Measurements from ENCODE around the gene LIPT1.
"Not testable (repeated sequence)": the region's sequence is repeated elsewhere in the genome, so short reads cannot be mapped to it uniquely, and the experiment has no call there.

Gene LIPT1

DNA sequence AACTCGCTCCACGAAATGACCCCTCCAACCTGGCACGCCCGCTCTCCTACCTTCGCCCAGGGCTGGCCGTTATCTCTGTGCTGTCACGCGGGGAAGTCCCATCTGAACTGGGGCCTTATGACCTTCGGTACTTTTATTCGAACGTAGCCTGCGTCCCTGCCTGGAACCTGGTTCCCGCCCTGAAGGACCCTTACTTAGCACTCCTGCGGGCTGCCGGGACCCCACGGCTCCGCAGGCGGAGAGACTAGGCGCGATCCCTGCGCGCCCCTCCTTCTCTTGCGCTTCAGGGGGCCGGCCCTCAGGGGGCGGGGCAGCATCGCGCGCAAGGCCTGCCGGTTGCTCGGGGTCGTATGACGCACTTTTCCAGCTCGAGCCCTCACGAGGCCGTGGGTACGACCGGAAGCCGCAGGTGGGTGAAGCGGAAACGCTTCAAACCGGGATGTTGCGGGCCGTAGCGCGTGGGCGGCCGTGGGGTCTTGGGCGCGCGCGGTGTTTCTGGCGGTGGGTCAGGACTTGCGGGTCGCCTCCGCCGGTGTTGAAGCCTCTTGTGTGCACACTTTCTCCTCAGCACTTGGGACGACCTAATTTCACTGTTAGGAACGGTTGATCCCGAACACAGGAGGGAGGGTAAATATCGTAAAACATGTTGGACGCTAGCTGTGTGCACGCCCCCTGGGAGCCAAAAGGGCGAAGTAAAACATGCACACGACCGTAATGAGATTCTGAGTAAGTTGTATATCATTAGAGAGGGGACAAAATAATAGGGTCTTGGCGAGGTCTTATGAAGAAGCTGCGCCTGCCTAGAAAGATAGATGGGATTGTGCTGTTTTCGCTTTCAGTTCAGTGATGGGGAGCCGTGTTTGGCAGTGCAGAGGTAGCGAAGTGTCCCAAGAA lies at the start of gene LIPT1, which contains the start of gene TSGA10:
LIPT1 (plus strand) TSS at position 325 of the 894 bp plus-strand sequence. CDS start 6,991 bp downstream, outside the sequence.
TSGA10 (minus strand) TSS at position 300 of the 894 bp plus-strand sequence. CDS start 45,503 bp downstream, outside the sequence.
- peak; percentile 80 for DNase-seq (ENCODE audit: low read depth)

DNA sequence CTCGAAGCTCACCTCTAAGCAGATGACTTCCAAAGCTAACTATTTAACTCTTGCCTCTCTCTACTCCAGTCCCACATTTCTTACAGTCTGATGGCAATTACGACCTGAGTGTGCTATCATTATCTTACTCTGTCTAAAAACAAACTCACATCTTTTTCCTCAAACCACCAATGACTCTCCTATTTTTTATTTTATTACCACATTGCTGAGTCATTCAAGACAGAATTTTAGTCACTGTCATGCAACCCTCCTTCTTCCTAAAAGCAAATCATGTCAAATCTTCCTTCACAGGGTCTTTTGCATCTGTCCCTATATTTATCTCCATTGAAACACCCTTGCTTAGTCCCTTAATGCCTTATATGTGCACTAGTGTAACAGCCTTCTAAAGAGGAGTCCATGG lies 47.9 kb upstream of the LIPT1 start:
- no peak for DNase-seq (ENCODE audit: low read depth)

DNA sequence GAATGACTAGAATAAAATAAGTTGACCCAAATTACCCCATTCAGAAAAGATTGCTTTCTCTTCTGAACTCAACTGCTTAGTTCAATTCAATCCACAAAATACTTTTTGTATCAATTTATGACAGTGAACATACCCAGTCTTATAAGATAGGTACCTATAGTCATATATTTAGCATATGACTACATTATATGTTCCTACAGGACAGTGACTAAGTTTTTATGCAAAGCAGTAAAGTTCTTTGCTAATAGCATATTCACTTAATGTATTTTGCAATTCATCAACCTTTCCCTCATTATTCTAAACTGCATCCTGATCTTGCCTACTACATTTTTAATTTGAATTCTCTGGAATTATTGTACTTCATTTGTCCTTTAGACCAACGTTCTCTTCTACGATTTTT lies 43.5 kb upstream of the LIPT1 start:
- no peak for DNase-seq (ENCODE audit: low read depth)

DNA sequence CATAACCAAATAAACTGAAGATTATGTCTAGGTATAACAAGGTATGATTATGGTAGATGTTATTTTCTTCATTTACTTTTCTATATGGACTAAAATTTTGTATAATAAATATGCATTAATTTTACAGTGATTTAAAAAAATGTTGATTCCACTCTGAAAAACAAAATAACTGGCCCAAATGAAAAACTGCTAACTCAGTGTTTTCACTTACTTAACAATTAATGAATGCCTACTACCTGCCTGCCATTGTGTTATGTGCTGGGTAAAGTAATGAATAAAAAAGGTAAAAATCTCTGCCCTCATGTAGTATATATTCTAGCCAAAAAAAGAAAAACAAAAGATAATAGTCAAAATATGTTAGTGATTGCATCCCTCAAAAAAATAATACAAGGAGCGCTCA lies 42.8 kb upstream of the LIPT1 start:
- DNase-seq (ENCODE audit: low read depth): no peak

DNA sequence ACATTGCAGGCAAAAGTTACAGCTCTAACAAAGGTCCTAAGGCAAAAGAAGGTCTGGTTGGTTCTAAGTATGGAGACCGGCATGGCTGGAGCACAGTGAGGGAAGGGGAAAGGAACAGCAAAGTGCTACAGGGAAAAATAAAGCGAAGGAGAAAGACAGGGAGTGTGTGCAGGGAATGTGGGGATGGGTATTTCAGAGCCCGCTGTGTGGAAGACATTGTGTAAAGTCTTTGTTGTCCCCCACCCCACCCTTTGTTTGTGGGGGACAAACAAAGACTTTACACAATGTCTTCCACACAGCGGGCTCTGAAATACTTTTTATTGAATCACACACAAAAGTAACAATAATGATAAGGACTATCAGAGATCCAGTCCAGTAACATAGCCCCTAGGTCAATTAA lies 42.1 kb upstream of the LIPT1 start:
- no peak for DNase-seq (ENCODE audit: low read depth)

DNA sequence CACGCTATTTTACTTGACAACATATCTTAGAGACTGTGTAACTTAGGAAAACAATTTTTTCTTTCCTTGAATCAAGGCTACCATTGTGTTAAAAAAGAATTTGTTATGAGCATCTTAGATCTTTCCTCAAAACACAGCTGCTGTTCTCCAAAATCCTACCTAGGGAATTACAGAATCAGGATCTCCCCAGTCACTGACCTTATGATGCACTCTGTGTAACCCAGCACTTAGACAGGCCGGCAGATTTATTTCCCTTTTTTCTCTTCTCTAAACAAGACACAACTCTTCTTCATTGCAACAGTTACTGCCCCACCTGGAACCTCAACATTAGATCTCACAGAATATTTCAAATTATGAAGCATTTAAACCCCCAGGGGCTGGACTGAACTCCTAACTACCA lies 26.8 kb upstream of the LIPT1 start:
- no peak for DNase-seq (ENCODE audit: low read depth)

DNA sequence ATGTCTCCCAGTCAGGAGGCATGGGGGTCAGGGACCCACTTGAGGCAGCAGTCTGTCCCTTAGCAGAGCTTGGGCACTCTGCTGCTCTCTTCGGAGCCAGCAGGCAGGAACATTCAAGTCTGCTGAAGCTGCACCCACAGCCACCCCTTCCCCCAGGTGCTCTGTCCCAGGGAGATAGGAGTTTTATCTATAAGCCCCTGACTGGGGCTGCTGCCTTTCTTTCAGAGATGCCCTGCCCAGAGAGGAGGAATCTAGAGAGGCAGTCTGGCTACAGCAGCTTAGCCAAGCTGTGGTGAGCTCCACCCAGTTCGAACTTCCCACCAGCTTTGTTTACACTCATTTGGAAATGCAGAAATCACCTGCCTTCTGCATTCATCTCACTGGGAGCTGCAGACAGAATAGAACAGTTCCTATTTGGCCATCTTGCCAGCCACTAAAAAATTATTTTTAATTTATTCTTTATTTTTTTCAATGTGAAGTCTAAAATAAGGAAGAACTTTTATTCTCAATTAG lies 19.7 kb upstream of the LIPT1 start:
- not testable (repeated sequence) for DNase-seq (ENCODE audit: low read depth)

DNA sequence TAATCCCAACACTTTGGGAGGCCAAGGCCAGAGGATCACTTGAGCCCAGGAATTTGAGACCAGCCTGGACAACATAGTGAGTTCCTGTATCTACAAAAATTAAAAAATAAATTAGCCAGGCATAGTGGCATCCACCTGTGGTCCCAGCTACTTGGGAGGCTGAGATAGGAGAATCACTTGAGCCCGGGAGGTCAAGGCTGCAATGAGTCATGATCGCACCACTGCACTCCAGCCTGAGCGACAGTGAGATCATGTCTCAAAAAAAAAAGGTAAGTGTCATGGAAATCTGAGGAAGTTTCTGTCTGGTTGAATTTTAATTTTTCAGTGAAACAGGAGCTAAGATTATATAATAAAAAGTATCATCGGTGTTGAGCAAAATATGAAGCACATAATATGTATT lies 15.8 kb upstream of the LIPT1 start:
- no peak for DNase-seq (ENCODE audit: low read depth)

DNA sequence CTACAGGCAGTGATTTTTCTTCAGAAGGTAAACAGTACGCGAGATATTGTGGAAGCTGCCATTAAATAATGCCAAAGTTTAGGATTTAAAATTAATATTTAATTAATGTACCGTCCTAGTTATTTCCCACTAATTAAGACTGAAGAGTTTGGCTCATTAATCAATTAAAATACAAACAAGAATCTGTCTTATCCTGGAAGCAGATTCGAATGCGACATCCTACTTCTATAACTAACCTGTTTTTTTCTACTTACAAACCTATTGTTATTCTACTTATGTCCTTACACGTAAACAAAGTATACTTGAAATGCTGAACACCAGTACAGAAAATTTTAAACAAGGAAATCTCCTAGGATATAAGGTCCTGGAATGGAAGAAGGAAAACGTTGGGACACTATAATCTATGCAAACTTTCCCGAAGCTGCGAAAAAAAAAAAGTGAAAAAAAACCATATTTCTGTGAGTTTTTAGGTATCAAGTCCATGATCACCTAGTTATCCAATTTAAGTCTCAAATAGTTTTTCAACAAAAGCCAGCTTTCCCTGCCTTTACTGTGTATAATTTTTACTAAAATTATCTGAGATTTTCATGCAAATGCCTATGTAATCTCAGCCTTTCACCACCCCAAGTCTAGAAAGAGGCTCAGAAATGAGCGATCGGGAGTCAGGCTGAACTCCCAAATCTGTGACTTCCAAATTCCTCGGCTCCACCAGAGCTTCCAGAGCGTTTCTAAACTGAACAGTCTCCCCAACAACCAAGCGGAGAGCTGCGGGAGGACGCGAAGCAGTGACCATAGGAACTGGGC lies 14.5 kb upstream of the LIPT1 start:
- no peak for DNase-seq (ENCODE audit: low read depth)

DNA sequence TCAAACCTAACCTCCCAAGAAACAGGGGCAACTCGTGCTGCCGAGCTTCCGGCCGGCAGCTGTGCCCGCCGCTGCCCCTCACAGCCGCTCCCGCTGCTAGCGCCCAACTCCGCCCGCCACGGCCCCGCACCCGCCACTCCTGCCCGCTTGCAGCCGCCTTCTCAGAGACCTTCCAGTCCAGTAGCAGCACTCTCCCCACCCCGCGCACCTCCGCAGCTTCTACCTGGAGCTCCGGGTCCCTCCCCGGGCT lies 14.0 kb upstream of the LIPT1 start:
- no peak for DNase-seq (ENCODE audit: low read depth)

DNA sequence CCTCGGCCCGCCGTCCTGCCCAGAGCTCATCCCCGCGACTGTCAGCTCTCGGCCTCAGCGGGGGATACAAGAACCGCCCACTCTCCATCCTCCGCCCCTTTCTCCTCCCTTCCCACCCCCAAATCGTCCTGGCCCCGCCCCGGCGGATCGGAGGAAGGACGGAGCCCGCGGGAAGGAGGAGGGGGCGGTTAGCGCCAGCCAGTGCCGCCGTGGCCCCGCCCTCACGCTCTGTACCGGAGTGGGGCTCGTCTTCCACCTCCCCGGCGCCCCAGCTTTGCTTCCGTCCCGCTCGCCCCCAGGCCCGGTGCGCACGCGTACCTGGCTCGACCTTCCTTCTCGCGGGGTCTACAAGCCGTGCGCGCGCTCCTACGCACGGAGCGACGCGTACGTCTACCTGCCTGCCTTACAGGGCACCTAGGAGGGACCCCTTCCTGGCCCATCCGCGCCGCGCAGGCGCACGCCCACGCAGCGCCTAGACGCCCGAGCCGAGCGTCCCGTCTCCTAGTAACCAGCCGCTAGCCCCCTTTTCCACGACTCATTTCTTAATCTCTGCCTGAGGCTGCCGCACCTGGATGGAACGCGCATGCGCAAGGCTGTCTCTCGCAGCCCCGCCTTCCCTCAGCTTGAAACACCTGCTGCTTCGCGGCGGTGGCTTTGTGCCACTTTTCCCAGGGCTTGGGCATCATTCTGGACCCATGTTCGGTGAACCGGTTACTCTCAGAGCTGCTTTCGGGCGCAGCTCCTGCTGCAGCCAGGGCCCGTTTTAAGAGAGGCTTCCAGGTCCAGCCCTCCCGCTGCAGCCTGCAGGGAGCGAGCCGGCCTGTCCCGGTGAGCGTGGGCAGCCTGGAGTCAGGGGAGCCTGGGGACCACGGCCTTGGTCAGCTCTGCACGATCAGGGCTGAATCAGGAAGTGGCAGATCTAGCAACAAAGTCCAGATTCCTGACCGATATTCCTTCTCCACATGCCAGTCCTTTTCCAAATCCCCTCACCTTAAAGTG lies 13.4 kb upstream of the LIPT1 start, which contains the start of gene C2orf15:
C2orf15 (plus strand) TSS at position 598 of the 999 bp plus-strand sequence. CDS start 8,852 bp downstream, outside the sequence.
- peak; percentile 89 for DNase-seq (ENCODE audit: low read depth)

DNA sequence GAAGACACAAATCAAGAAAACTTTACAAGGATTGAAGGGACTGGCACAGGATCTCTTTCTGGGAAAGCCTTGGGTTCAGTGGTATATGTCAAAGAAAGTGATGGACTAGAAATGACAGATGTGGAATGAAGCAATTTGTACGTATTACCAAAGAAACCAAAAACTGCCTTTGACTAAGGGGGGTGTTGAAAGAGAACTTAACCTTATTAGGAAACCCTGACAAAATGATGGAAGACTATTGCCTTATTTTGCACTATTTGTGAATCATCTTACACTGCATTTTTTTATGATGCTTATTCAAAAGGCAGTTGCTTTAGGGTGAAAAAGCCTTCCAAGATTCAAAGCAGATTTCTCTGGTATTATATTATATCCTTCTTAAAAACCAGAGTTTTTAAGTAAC lies 4.1 kb upstream of the LIPT1 start:
- no peak for DNase-seq (ENCODE audit: low read depth)

DNA sequence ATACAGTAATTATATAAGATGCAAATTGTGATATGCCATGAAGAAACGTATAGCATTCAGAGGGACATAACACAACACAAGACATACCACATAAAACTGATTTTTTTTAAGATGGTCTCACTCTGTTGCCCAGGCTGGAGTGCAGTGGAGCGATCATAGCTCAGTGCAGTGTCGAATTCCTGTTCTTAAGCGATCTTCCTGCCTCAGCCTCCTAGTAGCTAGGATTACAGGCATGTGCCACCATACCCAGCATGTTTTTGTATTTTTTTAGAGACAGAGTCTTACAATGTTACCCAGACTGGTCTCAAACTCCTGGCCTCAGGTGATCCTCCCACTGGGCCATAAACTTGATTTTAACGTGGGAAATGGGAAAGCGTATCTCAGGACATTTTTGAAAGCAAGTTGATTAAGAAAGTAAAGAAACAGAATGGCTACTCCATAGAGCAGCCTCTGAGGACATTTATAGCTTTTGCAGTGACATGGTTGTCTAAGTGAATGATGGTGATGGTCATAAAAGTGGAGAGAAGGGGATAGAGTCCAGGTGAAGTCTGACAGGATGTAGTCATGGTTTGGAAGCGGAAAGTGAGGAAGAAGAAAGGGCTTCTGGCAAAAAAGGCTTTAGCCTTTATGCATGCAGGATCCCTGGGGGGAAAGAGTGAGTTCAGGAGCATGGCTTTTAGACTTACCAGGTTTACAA lies 2.4 kb upstream of the LIPT1 start:
- no peak for DNase-seq (ENCODE audit: low read depth)

DNA sequence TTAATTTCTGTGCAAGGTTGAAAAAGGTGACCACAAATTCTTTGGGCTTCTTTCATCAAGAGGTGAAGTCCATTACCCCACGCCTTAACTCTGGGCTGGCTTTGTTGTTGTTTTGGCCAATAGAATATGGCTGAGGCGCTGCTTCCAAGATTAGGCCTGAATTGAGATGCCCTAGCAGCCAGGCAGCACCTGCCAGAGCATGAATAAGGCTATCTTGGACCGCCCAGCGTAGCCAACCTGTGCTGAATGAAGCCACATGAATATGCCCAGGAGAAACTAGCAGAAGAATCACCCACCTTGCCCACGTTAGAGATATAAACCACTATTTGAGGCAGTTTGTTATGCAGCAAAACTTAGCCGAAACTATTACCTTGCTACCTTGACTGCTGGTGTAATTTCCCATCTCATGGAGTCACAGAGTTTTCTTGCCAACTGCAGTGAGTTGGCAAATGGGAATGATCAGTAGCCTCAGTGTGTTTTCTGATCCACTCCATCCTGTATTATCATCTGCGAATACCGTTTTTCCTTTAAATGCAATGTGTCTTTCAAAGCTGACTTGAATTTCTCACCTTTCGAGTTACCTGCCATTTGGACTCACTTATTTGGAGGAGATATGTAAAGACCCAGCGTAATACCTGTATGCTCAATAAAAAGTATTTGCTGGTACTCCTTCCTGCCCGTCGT lies 704 bp upstream of the LIPT1 start:
- no peak for DNase-seq (ENCODE audit: low read depth)

DNA sequence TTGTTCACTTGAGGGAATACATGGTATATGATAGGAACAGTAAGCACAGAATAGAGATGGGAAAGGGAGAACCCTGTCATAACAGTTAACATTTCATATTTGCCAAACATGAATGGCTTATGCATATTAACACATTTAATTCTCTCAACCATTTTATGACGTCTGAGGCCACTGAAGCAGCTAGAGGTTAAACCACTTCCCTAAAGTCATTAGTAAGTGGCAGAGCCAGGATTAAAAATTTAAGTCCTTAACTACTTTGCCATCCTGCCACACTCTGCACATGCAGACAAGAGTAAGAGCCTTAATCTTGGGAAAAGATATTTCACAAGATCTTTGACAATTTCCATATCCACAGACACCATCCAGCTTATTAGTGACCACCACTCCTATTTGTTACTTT lies 2.1 kb downstream of the LIPT1 start:
- DNase-seq (ENCODE audit: low read depth): no peak

DNA sequence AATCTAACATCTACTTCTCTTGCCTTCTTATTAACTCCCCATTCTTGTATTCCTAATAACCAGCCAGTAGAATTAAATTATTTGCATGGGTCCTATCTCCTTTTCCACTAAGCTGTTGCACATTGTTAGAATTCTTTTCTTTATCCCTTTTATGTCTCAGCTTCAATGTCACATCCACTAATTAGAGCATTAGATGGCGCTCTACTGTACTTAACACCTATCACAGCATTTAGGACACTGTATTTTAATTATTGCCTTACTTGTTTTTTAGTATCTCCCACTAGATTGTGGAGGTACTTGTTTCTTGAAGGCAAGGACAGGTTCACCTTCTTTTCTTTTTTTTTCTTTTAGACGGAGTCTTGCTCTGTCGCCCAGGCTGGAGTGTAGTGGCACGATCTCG lies 3.8 kb downstream of the LIPT1 start:
- no peak for DNase-seq (ENCODE audit: low read depth)

DNA sequence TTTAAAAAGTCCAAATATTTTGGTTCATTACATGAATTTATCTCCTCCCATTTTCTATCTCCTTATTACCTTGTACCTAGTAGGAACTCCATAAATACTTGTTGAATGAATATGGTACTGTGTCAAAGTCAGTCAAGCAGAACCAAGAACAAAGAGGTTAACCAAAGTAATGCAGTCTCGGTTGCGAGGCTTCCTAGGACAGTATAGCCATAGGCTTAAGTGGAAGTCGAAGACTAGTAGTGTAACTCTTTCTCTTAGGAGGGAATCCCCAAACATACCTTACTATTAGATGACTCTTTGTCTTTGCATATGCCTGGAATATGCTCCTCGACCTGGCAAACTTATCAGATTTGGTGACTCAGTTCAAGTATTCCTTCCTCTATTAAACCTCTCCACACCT lies 4.8 kb downstream of the LIPT1 start:
- DNase-seq (ENCODE audit: low read depth): no peak

DNA sequence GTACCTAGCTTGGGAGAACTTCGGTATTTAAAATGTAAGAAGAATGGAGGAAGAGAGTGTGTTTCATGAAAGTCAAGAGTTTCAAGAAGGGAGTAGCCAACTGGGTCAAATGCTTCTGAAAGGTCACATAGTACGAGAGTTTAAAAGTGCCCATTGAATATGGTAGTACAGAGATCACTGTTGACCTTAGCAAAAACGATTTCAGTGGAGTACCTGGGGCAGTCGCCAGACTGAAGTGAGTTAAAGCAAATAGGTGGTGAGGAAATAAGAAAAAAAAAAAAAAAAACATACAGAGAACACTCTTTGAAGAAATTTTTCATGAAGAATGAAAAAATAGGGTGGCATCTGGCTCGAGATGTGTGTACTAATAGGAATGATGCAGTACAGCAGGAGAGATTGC lies 11.5 kb downstream of the LIPT1 start:
- no peak for DNase-seq (ENCODE audit: low read depth)

DNA sequence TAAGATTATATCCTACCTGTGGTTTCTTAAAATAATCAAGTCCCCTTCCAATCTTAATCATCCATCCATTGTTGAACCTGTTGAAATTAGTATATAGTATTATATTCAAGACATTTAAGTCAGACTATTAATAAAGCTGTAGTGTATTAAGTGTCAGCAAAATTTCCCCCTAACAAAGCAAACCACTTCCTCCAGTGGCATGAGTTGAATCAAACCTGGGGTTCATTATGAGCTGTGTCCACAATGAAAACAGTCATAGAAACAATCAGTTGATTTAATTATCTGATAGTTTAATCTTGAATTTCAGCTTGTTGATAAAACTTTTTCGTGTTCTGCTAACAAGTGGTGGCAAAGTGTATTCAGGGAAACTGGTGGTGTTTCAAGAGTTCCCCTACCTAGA lies 14.8 kb downstream of the LIPT1 start:
- DNase-seq (ENCODE audit: low read depth): no peak

DNA sequence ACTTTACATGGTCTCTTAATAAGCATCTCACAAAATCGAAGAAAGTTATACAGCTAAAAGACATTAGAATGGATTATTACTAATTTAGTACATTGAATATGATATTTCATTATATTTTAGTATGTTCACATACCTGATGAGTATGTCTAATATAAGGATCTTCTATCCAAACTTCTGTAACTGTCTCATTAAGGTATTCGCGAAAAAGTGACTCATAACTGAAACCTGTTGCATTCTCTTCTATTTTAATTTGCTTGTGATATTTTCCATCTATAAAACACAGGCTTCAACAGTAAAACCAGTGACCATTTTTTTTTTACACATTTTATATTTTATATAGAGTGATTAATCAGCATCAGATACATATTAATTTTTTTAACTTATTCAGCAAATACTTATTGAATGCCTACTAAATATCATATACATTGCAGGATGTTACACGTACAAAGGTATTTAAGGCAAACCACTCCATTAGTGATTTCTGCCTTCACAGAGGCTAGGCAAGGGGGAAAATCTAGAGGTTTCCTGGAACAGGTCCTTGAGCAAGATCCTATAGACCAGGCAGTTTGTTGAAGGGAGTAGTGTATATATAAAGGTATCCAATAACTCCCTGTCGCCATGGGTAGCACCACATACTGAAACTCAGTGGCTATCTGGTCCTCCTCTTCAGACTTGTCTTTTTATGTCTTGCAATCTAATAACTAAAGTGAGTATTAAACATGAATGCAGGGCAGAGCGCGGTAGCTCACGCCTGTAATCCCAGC lies 16.8 kb downstream of the LIPT1 start:
- DNase-seq (ENCODE audit: low read depth): no peak

Data from stimulated activated CD8-positive, alpha-beta memory T cell treated with anti-CD3 and anti-CD28 coated beads, Interleukin-15, amount 100 ng/mL, for 24 hours (primary cell).